OCI-LY3 (cell line): Measurements from ENCODE around the gene MSMB.

Source experiments
- H2AFZ ChIP-seq: fragments of 200-600, 300-600 bp; shearing (Covaris generic); 2 replicates; pipeline ENCODE4 v1.6.0; 2014; ENCODE audit warnings: antibody characterized with exemption, low read depth, low read length
- H3K27ac ChIP-seq: fragments of 200-600, 300-600 bp; sonication (generic); 2 replicates; pipeline ENCODE4 v1.5.1; 2014; ENCODE audit warnings: mild to moderate bottlenecking, low read length, moderate library complexity, mixed read lengths
- H3K27me3 ChIP-seq: fragments of 200-600, 300-600 bp; sonication (generic); 2 replicates; pipeline ENCODE4 v1.6.1; 2014; ENCODE audit warnings: low read depth, low read length, mixed read lengths
- H3K36me3 ChIP-seq: fragments of 200-600, 300-600 bp; sonication (generic); replicated peaks from 2 replicates; pipeline ENCODE3; 2014; ENCODE audit warnings: low read depth, low read length, mixed read lengths
- H3K4me1 ChIP-seq: fragments of 300-600, 200-600 bp; sonication (generic); 2 replicates; pipeline ENCODE4 v1.6.1; 2014; ENCODE audit warnings: low read length, mixed read lengths
- H3K4me2 ChIP-seq: fragments of 200-600, 300-600 bp; sonication (generic); 2 replicates; pipeline ENCODE4 v1.6.1; 2014; ENCODE audit warnings: low read length, mixed read lengths
- H3K4me3 ChIP-seq: fragments of 300-600, 200-600 bp; sonication (generic); 2 replicates; pipeline ENCODE4 v1.5.1; 2014; ENCODE audit warnings: antibody characterized with exemption, mild to moderate bottlenecking, low read length, moderate library complexity
- H3K79me2 ChIP-seq: fragments of 300-600, 200-600 bp; shearing (Covaris generic); 2 replicates; pipeline ENCODE4 v1.6.1; 2014; ENCODE audit warnings: mild to moderate bottlenecking, low read length, mixed read lengths
- H3K9ac ChIP-seq: fragments of 300-600, 200-600 bp; shearing (Covaris generic); 2 replicates; pipeline ENCODE4 v1.6.0; 2014; ENCODE audit warnings: mild to moderate bottlenecking, low read length, moderate library complexity
- H3K9me3 ChIP-seq: fragments of 200-600, 300-600 bp; shearing (Covaris generic); 2 replicates; pipeline ENCODE4 v1.6.1; 2014; ENCODE audit warnings: low read length, mixed read lengths; ENCODE audit not compliant: insufficient read depth
- H4K20me1 ChIP-seq: fragments of 200-600, 300-600 bp; sonication (generic); 2 replicates; pipeline ENCODE4 v1.6.1; 2016; ENCODE audit warnings: low read length, mixed read lengths; ENCODE audit not compliant: insufficient read depth
- EZH2phosphoT487 ChIP-seq: fragments of 200-600 bp; shearing (Covaris generic); IDR thresholded peaks from 2 replicates; pipeline ENCODE4 v1.6.1; 2018; ENCODE audit warnings: antibody characterized with exemption, mixed run types, low read depth
- TF ChIP-seq, protein P1 (sequence below): fragments of 200-600, 300-600 bp; sonication (generic); IDR thresholded peaks from 2 replicates; pipeline ENCODE4 v1.5.1; 2014; ENCODE audit warnings: antibody characterized with exemption, low read length, low read depth

MSMB gene

DNA sequence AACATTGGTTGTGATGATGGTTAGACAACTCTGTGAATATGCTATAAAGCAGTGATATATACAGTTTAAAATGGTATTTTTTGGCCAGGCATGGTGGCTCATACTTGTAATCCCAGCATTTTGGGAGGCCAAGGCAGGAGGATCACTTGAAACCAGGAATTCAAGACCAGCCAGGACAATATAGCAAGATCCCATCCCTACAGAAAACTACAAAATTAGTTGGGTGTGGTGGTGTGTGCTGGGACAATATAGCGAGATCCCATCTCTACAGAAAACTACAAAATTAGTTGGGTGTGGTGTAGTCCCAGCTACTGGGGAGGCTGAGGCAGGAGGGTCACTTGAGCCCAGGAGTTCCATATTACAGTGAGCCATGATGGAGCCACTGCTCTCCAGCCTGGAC is 27.5 kb upstream of the MSMB start:
- H4K20me1 ChIP-seq = no peaks in the 10 kb centered on the region
- H2AFZ ChIP-seq = no peak overlapping the region
- H3K79me2 ChIP-seq = no peaks in the 10 kb centered on the region
- no peaks in the 10 kb centered on the region for H3K27me3 ChIP-seq
- no peaks in the 10 kb centered on the region for H3K4me1 ChIP-seq
- TF ChIP-seq, protein P1, sequence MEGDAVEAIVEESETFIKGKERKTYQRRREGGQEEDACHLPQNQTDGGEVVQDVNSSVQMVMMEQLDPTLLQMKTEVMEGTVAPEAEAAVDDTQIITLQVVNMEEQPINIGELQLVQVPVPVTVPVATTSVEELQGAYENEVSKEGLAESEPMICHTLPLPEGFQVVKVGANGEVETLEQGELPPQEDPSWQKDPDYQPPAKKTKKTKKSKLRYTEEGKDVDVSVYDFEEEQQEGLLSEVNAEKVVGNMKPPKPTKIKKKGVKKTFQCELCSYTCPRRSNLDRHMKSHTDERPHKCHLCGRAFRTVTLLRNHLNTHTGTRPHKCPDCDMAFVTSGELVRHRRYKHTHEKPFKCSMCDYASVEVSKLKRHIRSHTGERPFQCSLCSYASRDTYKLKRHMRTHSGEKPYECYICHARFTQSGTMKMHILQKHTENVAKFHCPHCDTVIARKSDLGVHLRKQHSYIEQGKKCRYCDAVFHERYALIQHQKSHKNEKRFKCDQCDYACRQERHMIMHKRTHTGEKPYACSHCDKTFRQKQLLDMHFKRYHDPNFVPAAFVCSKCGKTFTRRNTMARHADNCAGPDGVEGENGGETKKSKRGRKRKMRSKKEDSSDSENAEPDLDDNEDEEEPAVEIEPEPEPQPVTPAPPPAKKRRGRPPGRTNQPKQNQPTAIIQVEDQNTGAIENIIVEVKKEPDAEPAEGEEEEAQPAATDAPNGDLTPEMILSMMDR = no peak
- H3K4me3 ChIP-seq = no peak overlapping the region
- no peaks in the 10 kb centered on the region for H3K36me3 ChIP-seq
- H3K4me2 ChIP-seq = no peak overlapping the region
- no peak overlapping the region for H3K9ac ChIP-seq
- H3K9me3 ChIP-seq = no peaks in the 10 kb centered on the region
- no peak overlapping the region for H3K27ac ChIP-seq

GRCh38 chr10:46070749-46071148 is 24.7 kb upstream of the MSMB start:
- H3K9me3 ChIP-seq = no peaks in the 10 kb centered on the region
- no peak overlapping the region for H3K4me3 ChIP-seq
- H3K4me2 ChIP-seq = no peak overlapping the region
- no peak overlapping the region for H2AFZ ChIP-seq
- no peaks in the 10 kb centered on the region for H3K27me3 ChIP-seq
- TF ChIP-seq, protein P1 = no peak
- H3K27ac ChIP-seq = no peak overlapping the region
- no peak overlapping the region for H3K9ac ChIP-seq
- H4K20me1 ChIP-seq = no peaks in the 10 kb centered on the region
- no peaks in the 10 kb centered on the region for H3K4me1 ChIP-seq
- H3K79me2 ChIP-seq = no peaks in the 10 kb centered on the region
- no peaks in the 10 kb centered on the region for H3K36me3 ChIP-seq

GRCh38 chr10:46069771-46070463 is 23.8 kb upstream of the MSMB start:
- Histone ChIP-seq H3K4me3 (no peak overlapping the region), H3K4me1 (no peaks in the 10 kb centered on the region), H3K27me3 (no peaks in the 10 kb centered on the region), H2AFZ (no peak overlapping the region), H3K79me2 (no peaks in the 10 kb centered on the region), H4K20me1 (no peaks in the 10 kb centered on the region), H3K9me3 (no peaks in the 10 kb centered on the region), H3K27ac (no peak overlapping the region), H3K4me2 (no peak overlapping the region), H3K36me3 (no peaks in the 10 kb centered on the region), H3K9ac (no peak overlapping the region)
- no peak for TF ChIP-seq EZH2phosphoT487
- TF ChIP-seq, protein P1 = no peak

DNA sequence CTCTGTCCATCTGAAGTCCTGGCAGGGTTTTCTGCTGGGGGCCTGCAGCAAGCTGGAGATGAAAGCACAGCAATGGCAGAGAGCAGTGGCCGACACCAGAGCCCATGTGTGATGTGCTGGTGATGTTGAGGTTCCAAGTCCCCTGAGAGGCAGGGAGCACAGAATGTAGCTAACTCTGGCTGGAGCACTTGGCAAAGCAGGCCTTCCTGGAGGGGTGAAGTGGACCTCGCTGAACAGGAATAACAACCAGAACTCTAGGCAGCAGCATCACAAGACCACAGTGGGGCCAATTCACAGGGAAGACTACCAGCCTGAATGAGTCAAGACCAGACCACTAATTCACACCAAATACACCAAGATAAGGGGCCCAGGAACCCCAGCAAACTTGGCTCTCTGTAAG is 22.8 kb upstream of the MSMB start:
- no peak overlapping the region for H2AFZ ChIP-seq
- no peaks in the 10 kb centered on the region for H3K9me3 ChIP-seq
- H3K27ac ChIP-seq = no peak overlapping the region
- H3K4me3 ChIP-seq = no peak overlapping the region
- H3K27me3 ChIP-seq = no peaks in the 10 kb centered on the region
- H3K79me2 ChIP-seq = no peaks in the 10 kb centered on the region
- no peak overlapping the region for H3K4me2 ChIP-seq
- no peaks in the 10 kb centered on the region for H3K36me3 ChIP-seq
- no peak for TF ChIP-seq EZH2phosphoT487
- TF ChIP-seq, protein P1 = no peak
- no peaks in the 10 kb centered on the region for H3K4me1 ChIP-seq
- no peak overlapping the region for H3K9ac ChIP-seq
- H4K20me1 ChIP-seq = no peaks in the 10 kb centered on the region
